Measurements from ENCODE around the gene THG1L. TPM values are rescaled to one million over a fixed set of nuclear protein-coding genes. Genes with fewer than 3 reads are reported as not detected.
A peak's percentile ranks its signal among the peaks of the same experiment; 100 is the strongest.

Gene THG1L
- total and polyA plus RNA-seq, 10 of the 15 experiments (the other 5 are each of a cell fraction or from before 2014, with no cell fraction given): 24.8 to 58.0 (median 34.5) TPM

DNA sequence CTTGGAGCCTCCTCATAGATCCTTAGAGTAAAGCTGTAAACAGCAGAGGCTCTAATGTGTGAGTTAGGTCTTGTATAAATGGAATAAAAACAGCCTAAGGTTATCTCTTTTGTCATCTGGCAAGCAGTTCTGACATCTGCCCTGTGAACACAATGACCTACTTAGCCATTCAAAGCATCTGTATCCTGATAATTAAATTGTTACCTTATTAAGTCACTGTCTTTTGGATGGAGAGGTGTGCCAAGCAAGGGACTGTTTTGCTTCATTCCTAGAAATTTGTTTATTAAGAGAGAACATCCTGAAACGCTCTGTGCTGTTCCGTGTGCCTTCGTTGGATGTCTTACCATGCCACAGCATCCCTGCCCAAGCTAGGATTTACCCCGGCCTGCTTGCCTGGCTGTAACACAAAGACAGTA is 13.8 kb downstream of the THG1L start:
- BruUV-seq (replicated peaks): no TSS peak
- intact Hi-C loops (cut with micrococcal nuclease; ENCODE audit: unreplicated experiment) (loop anchor here (10.0 kb wide), 2 partner anchors 490 to 600 kb away; partner anchors contain the start of gene MED7), in situ Hi-C loops (cut with MboI) (no loop called here)
- no peaks in the 10 kb centered on the region for H3K9me3 ChIP-seq (replicated peaks; ENCODE audit: control insufficient read depth, insufficient read depth, low read length)
- H3K79me2 ChIP-seq (ENCODE audit: control insufficient read depth, insufficient read depth, low read length): no peaks in the 10 kb centered on the region; the same call in 1 of the 2 replicates
- SMC1A ChIA-PET (ENCODE audit: uncharacterized antibody, unreplicated experiment): interaction anchor here (1.0 to 6.2 kb wide), 5 partner anchors 8 to 249 kb away, joined by 3 to 40 read pairs (median 6); partner anchors contain the start of gene C5orf52
- no peak overlapping the region for H3K9ac ChIP-seq (ENCODE audit: control insufficient read depth, insufficient read depth, low read length)
- no peak overlapping the region for H3K27ac ChIP-seq (ENCODE audit: control insufficient read depth, insufficient read depth)
- no peaks in the 10 kb centered on the region for H4K20me1 ChIP-seq (ENCODE audit: control insufficient read depth, insufficient read depth)
- peaks cover 12% of the 10 kb centered on the region; the same call in 1 of the 2 replicates for H3K4me1 ChIP-seq (ENCODE audit: control insufficient read depth, insufficient read depth, low read length)
- RAD21 ChIA-PET (ENCODE audit: unreplicated experiment): interaction anchor here (3.2 kb wide), 1 partner anchor 313 kb away, joined by 9 read pairs; no protein-coding TSS in a partner anchor
- DNase-seq (ENCODE audit: low read depth, low spot score) (no peak), FAIRE-seq (no peak), ATAC-seq (no peak)
- CTCF ChIA-PET: interaction anchor here (0.7 to 8.0 kb wide), 4 partner anchors 77 to 416 kb away, joined by 3 to 95 read pairs (median 49); partner anchors contain the start of gene C5orf52
- no peaks in the 10 kb centered on the region for H3K27me3 ChIP-seq (replicated peaks in 1 of 2; ENCODE audit: control insufficient read depth in 2 of 2, insufficient read depth in 2 of 2, low read length in 1 of 2)
- 89% methylated on average over 4 of the region's 4 CpGs for WGBS (ENCODE audit: insufficient coverage, insufficient replicate concordance, low lambda C conversion rate, missing lambda C conversion rate)
- H3K4me2 ChIP-seq (ENCODE audit: control insufficient read depth, insufficient read depth): peak overlapping the region; percentile 95
- H2AFZ ChIP-seq (ENCODE audit: control insufficient read depth, low read depth, low read length): no peak overlapping the region
- POLR2A ChIA-PET: interaction anchor here (3.0 kb wide), 1 partner anchor 13 kb away, joined by 17 read pairs; the partner anchor contains the start of gene THG1L
- H3K4me3 ChIP-seq: peak overlapping the region; percentile 85; the same call in 1 of the 2 replicates
- H3K36me3 ChIP-seq (ENCODE audit: control insufficient read depth in 2 of 2, insufficient read depth in 2 of 2, low read length in 1 of 2): no peaks in the 10 kb centered on the region
- no peak for TF ChIP-seq ZBED1 (IDR thresholded peaks at IDR 0.05; ENCODE audit: borderline replicate concordance)
- no peak for TF ChIP-seq ZNF384 (IDR thresholded peaks at IDR 0.05; ENCODE audit: borderline replicate concordance, low read depth, low read length)
- TF ChIP-seq EP300 (IDR thresholded peaks at IDR 0.05; ENCODE audit: borderline replicate concordance in 1 of 2, control insufficient read depth in 1 of 2, low read depth in 2 of 2, low read length in 2 of 2): no peak
- TF ChIP-seq IRF4 (IDR thresholded peaks at IDR 0.05; ENCODE audit: low read depth, low read length): no peak
- no peak for TF ChIP-seq NR2F1 (conservative IDR thresholded peaks at IDR 0.05)
- no peak for TF ChIP-seq RBBP5 (conservative IDR thresholded peaks at IDR 0.05)
- no peak for TF ChIP-seq RAD51 (IDR thresholded peaks at IDR 0.05)

All from GM12878 (cell line).